Natural killer cell (primary cell): Measurements from ENCODE around the gene DAPK2. TPM values are rescaled to one million over a fixed set of nuclear protein-coding genes. Genes with fewer than 3 reads are reported as not detected.

Source experiments
- ATAC-seq, 3 donors: fragments of 150-1000 bp in 2 of 3; fragments of 200-7000 bp in 1 of 3; cut with Tn5 transposase; 1 replicate in 1 of 3; 2 replicates in 2 of 3; pipeline ENCODE4 v1.10.0; 2021; ENCODE audit warnings: mild to moderate bottlenecking in 2 of 3, moderate library complexity in 2 of 3
- DNase-seq, 2 donors: peaks; one replicate each; pipeline versions ENCODE4 v3.0.0 to v3.0.0-alpha.2; 2013 to 2021; ENCODE audit warnings: mixed read lengths in 1 of 2
- H3K27ac ChIP-seq: one replicate; pipeline ENCODE4 v1.5.1; 2013; ENCODE audit warnings: mild to moderate bottlenecking, low read length
- H3K27me3 ChIP-seq: one replicate; pipeline ENCODE4 v1.6.1; 2013; ENCODE audit warnings: low read length; ENCODE audit not compliant: control insufficient read depth, insufficient read depth
- H3K36me3 ChIP-seq: one replicate; pipeline ENCODE4 v1.6.1; 2013; ENCODE audit warnings: low read length; ENCODE audit not compliant: control insufficient read depth, insufficient read depth
- H3K4me1 ChIP-seq: one replicate; pipeline ENCODE4 v1.6.1; 2013; ENCODE audit warnings: low read length; ENCODE audit not compliant: control insufficient read depth, insufficient read depth
- H3K4me3 ChIP-seq: one replicate; pipeline ENCODE4 v1.5.1; 2013; ENCODE audit warnings: low read length
- H3K9me3 ChIP-seq: one replicate; pipeline ENCODE4 v1.6.1; 2013; ENCODE audit warnings: low read length; ENCODE audit not compliant: control insufficient read depth, insufficient read depth
- H3K27ac Mint-ChIP-seq, 2 donors: one replicate each; pipeline ENCODE4 v1.8.0; 2022; ENCODE audit warnings: mild to moderate bottlenecking in 2 of 2, mixed read lengths in 2 of 2, moderate library complexity in 1 of 2
- H3K27me3 Mint-ChIP-seq, 2 donors: one replicate each; pipeline ENCODE4 v1.8.0; 2022; ENCODE audit warnings: low read depth in 2 of 2, mixed read lengths in 2 of 2
- H3K36me3 Mint-ChIP-seq: one replicate; pipeline ENCODE4 v1.8.0; 2022; ENCODE audit warnings: mixed read lengths
- H3K4me1 Mint-ChIP-seq, 2 donors: one replicate each; pipeline ENCODE4 v1.8.0; 2022; ENCODE audit warnings: mixed read lengths in 2 of 2
- H3K4me3 Mint-ChIP-seq: one replicate; pipeline ENCODE4 v1.8.0; 2022; ENCODE audit warnings: mild to moderate bottlenecking, moderate library complexity, mixed read lengths
- H3K9me3 Mint-ChIP-seq, 2 donors: one replicate each; pipeline ENCODE4 v1.8.0; 2022; ENCODE audit warnings: mixed read lengths in 2 of 2
- CTCF ChIP-seq: fragments of 200-600 bp; IDR thresholded peaks from one replicate; pipeline ENCODE4 v1.8.0; 2022; ENCODE audit warnings: antibody characterized with exemption
- WGBS: methylation state at CpG from one replicate; pipeline ENCODE4 v1.1.7; 2013; ENCODE audit warnings: missing lambda C conversion rate; ENCODE audit not compliant: insufficient coverage; 5-methylcytosine and 5-hydroxymethylcytosine counted together
- intact Hi-C: fragments of 100-400 bp; cut with micrococcal nuclease; formaldehyde crosslinking; loops from one replicate; pipeline ENCODE4 v1.14.2; 2022
- total RNA-seq, 4 donors: library from RNA; stranded (reverse); fragments of 120-200 nt in 1 of 4; gene quantifications; one replicate each; pipeline versions ENCODE4 v1.2.3 to v1.2.4, GENCODE V29; 2013 to 2022

DAPK2 gene
- total RNA-seq, 3 donors from 2014 or later (not counting 1 experiment from before 2014, with no cell fraction given): 3.7 to 25.3 (median 6.0) TPM

GRCh38 chr15:63923993-63924950 lies 122.0 kb downstream of the DAPK2 start:
- Histone ChIP-seq H3K27ac (no peak overlapping the region), H3K4me1 (peaks cover 3% of the 10 kb centered on the region), H3K27me3 (no peaks in the 10 kb centered on the region), H3K4me3 (no peak overlapping the region), H3K9me3 (no peaks in the 10 kb centered on the region), H3K36me3 (no peaks in the 10 kb centered on the region)
- intact Hi-C loops: no loop called here
- Mint-ChIP-seq H3K9me3 (no peaks in the 10 kb centered on the region), H3K4me1 (peaks cover 18 to 19% of the 10 kb centered on the region in 2 donors), H3K4me3 (no peak overlapping the region), H3K27me3 (no peaks in the 10 kb centered on the region), H3K36me3 (no peaks in the 10 kb centered on the region), H3K27ac (no peak overlapping the region)
- DNase-seq (no peak), ATAC-seq (no peak)
- TF ChIP-seq CTCF: no peak
- 93% methylated on average over 8 of the region's 8 CpGs for WGBS

GRCh38 chr15:63922916-63923315 lies 123.4 kb downstream of the DAPK2 start:
- ATAC-seq (no peak), DNase-seq (no peak)
- Histone ChIP-seq H3K27me3 (no peaks in the 10 kb centered on the region), H3K4me3 (no peak overlapping the region), H3K36me3 (no peaks in the 10 kb centered on the region), H3K27ac (no peak overlapping the region), H3K9me3 (no peaks in the 10 kb centered on the region), H3K4me1 (peaks cover 3% of the 10 kb centered on the region)
- H3K4me3 Mint-ChIP-seq: no peak overlapping the region
- no peaks in the 10 kb centered on the region for H3K9me3 Mint-ChIP-seq
- no peak for TF ChIP-seq CTCF
- H3K27ac Mint-ChIP-seq: no peak overlapping the region
- H3K4me1 Mint-ChIP-seq: peaks cover 18 to 25% of the 10 kb centered on the region in 2 donors
- no peaks in the 10 kb centered on the region for H3K27me3 Mint-ChIP-seq
- H3K36me3 Mint-ChIP-seq: no peaks in the 10 kb centered on the region
- WGBS: 89% methylated on average over 16 of the region's 16 CpGs
- intact Hi-C loops: no loop called here

GRCh38 chr15:63922261-63922904 lies 123.9 kb downstream of the DAPK2 start:
- H3K36me3 ChIP-seq: no peaks in the 10 kb centered on the region
- H3K27me3 ChIP-seq: no peaks in the 10 kb centered on the region
- Mint-ChIP-seq H3K4me3 (no peak overlapping the region), H3K27me3 (no peaks in the 10 kb centered on the region), H3K27ac (no peak overlapping the region), H3K4me1 (peaks cover 23 to 25% of the 10 kb centered on the region in 2 donors), H3K36me3 (no peaks in the 10 kb centered on the region), H3K9me3 (no peaks in the 10 kb centered on the region)
- ATAC-seq: no peak
- peaks cover 3% of the 10 kb centered on the region for H3K4me1 ChIP-seq
- intact Hi-C loops: no loop called here
- 96% methylated on average over 3 of the region's 3 CpGs for WGBS
- no peak for DNase-seq
- no peak for TF ChIP-seq CTCF
- H3K27ac ChIP-seq: no peak overlapping the region
- H3K4me3 ChIP-seq: no peak overlapping the region
- no peaks in the 10 kb centered on the region for H3K9me3 ChIP-seq
